Upper lobe of left lung (tissue), 4 donors: ENCODE data around the gene TLR9.

ENCODE experiments used
- EP300 ChIP-seq, 4 donors: sonication (generic); formaldehyde crosslinking; IDR thresholded peaks; one replicate each; pipeline ENCODE4 v1.5.1; 2017; ENCODE audit warnings: antibody characterized with exemption in 4 of 4, control low read depth in 2 of 4
- POLR2A ChIP-seq, 4 donors: fragments of 450-650 bp; IDR thresholded peaks; one replicate each; pipeline ENCODE4 v1.5.1; 2016 to 2017; ENCODE audit warnings: antibody characterized with exemption in 4 of 4, mild to moderate bottlenecking in 2 of 4
- POLR2AphosphoS5 ChIP-seq, 2 donors: sonication (generic); formaldehyde crosslinking; IDR thresholded peaks; one replicate each; pipeline ENCODE4 v1.5.1; 2017; ENCODE audit warnings: antibody characterized with exemption in 2 of 2
- TF ChIP-seq, protein P1 (sequence below), 6 experiments: fragments of 450-650 bp in 4 of 6; fragments of 200-600 bp in 2 of 6; sonication (generic) in 2 of 6; IDR thresholded peaks; one replicate each; pipeline ENCODE4 v1.5.1; 2016 to 2019; ENCODE audit warnings: antibody characterized with exemption in 6 of 6

DNA sequence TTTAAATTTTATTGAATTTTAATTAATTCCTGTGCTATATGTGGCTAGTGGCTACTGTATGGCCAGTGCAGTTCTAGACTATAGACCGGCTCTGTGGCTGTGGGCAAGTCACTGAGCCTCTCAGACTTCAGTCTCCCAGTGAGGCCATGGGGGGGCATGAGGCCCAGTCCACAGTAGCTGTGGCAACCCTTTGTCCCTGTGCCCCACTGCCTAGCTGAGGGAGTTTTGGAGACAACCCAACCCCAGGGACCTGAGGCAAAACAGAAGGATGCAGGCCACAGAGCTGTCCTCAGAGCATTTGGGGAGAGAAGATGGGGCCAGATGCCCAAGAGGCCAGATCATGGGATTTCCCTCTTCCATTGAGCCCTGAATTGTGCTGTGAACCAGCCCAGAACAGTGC is 52.3 kb downstream of the TLR9 start:
- TF ChIP-seq, protein P1, sequence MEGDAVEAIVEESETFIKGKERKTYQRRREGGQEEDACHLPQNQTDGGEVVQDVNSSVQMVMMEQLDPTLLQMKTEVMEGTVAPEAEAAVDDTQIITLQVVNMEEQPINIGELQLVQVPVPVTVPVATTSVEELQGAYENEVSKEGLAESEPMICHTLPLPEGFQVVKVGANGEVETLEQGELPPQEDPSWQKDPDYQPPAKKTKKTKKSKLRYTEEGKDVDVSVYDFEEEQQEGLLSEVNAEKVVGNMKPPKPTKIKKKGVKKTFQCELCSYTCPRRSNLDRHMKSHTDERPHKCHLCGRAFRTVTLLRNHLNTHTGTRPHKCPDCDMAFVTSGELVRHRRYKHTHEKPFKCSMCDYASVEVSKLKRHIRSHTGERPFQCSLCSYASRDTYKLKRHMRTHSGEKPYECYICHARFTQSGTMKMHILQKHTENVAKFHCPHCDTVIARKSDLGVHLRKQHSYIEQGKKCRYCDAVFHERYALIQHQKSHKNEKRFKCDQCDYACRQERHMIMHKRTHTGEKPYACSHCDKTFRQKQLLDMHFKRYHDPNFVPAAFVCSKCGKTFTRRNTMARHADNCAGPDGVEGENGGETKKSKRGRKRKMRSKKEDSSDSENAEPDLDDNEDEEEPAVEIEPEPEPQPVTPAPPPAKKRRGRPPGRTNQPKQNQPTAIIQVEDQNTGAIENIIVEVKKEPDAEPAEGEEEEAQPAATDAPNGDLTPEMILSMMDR (IDR thresholded peaks at IDR 0.05), result no peak
- no peak for TF ChIP-seq POLR2A (IDR thresholded peaks at IDR 0.05)
- TF ChIP-seq EP300 (IDR thresholded peaks at IDR 0.05), result no peak
- TF ChIP-seq POLR2AphosphoS5 (IDR thresholded peaks at IDR 0.05), result no peak
